Kidney tubule cell (primary cell): ENCODE results near the gene MISFA.
"Not testable (repeated sequence)": the region's sequence is repeated elsewhere in the genome, so short reads cannot be mapped to it uniquely, and the experiment has no call there.

ENCODE experiments used
- DNase-seq: peaks from one replicate; pipeline ENCODE4 v3.0.0-alpha.2; 2018; ENCODE audit warnings: low spot score

MISFA gene

GRCh38 chr11:18599739-18600230 is at the start of gene MISFA:
MISFA (plus strand) TSS chr11:18599789; CDS start chr11:18599929, 140 bp downstream.
- no peak for DNase-seq

GRCh38 chr11:18563090-18563730 is 36.4 kb upstream of the MISFA start:
- peak; percentile 6 for DNase-seq

DNA sequence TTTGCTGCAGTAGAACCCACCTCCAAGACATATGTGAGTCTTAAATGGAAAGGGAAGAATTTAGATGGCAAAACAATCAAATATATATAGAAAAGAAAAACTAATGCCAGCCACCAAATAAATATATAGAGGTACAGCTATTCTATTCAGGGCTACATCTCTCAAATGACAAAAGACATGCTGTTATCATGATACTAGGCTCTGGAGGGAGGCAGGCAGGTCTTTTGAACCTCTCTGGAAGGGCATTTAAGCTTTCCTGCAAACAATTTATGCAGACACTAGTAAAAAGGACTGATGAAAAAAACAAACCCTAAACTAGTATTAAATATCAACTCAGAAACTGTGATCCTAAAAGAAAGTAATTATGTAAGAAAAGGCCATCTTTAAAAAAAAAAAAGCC is 35.4 kb upstream of the MISFA start:
- no peak for DNase-seq

DNA sequence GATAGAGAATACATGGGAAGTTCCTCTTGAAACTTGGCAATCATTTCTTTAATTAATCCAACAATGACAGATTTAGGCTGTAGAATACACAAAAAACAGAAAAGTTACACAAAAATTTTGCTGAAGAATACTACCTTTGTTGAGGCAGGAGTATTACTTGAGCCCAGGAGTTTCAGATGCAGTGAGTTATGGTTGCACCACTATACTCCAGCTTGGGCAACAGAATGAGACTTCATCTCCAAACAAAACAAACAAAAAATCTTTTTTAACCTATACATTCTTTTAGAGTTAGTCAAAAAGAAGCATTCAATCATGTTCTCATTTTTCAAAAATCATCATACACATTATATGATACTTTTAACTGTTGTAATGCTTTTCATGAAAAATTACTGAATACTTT is 33.2 kb upstream of the MISFA start:
- DNase-seq, result no peak

DNA sequence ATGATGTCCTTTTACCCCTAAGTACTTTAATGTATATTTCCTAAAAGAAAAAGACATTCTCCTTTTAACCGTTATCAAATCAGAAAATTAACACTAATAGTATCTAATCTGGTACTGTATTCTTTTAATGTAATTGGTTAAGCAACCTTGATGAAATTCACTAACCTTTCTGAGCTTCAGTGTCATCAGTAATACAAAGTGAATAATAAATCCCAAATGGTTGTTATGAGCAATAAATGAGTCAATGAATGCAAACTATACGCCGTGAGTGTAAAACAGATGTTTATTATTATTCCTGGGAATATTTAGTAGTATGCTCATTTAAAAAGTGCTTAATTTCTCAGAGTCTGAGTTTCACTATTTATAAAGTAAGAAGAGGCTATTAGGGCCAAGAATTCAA is 32.5 kb upstream of the MISFA start:
- no peak for DNase-seq

GRCh38 chr11:18575361-18575760 is 24.2 kb upstream of the MISFA start:
- no peak for DNase-seq

- peak; percentile 59 for DNase-seq
These were observed 20.5 kb upstream of the MISFA start for GRCh38 chr11:18578975-18579598.

DNA sequence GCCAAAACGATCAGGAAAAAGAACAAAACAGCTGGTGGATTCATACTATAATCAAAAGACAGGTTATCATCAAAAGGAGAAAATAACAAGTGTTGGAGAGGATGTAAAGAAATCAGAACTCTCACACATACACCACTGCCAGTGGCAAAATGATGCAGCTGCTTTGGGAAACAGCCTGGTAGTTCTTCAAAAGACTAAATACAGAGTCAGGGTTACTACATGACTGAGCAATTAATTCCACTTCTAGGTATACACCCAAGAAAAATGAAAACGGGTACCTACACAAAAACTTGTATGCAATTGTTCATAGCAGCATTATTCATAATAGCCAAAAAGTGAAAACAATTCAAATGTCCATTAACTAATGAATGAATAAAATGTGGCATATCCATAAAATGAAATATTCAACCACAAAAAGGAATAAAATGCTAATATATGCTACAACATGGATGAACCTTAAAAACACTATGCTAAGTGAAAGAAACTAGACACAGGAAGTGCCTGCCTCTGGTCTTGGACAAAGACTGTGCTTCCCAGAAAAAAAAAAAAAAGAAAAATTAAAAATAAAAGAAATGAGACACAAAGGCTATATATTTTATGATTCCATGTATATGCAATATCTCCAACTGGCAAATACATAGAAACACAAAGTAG is 19.3 kb upstream of the MISFA start:
- no peak for DNase-seq

DNA sequence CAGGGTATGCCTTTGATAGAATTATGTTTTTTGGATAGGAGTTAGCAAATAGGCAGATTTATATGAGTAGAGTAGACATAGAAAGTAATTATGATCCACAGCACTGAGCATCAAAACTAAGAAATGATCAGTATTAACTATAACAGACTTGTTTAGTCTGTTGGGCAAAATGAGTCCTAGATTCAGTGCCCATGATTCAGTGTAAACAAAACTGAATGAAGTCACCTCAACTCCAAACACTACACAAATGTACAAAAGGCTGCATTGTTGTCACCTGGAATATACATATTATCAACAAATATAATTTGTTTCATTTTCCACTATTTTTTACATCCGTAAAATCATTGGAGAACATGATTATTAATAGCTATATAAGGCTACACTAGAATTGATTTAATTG is 17.8 kb upstream of the MISFA start:
- DNase-seq, result no peak

DNA sequence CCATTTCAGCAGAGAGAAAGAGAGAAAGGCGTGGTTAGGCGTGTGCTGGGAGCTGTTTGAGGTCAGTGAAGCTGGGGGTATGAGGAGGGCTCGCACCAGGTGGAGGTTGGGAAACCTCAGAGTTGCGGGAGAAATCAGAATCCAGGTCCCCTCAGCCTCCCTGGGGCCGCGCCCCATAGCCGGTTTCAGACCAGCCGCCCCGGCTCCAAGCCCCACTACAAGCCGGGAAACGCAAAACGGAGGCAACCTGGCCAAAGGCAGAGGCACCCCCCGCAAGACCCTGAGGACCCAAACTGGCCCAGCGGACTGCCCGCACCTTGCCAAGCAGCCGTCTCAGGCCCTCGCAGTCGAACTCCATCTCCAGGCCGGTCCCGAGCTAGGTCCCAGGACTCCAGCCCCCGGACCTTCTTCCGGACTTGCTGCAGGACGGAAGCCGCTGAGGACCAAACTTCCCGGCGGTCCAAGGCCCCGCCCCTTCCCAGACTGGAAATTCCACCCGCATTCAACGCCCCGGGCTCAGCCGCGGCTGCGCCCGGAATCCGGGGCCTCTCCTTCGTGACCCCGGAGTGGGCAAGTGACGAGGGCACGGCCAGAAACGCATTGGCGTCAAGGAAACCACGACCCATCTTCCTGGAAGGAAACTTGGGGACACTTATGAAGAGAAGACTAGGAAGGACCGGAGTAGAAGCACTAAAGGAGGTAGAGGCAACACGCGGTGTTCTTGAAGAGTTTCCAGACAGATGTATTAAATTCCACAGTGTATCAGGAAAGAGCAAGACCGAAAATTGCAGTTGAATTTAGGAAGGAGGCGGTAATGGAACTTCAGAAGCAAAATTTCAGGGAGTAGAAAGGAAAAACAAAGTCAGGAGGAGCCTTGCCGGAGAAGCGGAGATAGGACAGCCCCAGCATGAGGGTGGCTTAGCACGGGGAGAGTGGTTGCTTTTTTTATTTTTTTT is 11.0 kb upstream of the MISFA start, which contains the start of gene UEVLD:
TSS of gene UEVLD (minus strand) at position 438 of the 956 bp plus-strand sequence. CDS start at position 358, 80 bp downstream.
- peak; percentile 93 for DNase-seq

DNA sequence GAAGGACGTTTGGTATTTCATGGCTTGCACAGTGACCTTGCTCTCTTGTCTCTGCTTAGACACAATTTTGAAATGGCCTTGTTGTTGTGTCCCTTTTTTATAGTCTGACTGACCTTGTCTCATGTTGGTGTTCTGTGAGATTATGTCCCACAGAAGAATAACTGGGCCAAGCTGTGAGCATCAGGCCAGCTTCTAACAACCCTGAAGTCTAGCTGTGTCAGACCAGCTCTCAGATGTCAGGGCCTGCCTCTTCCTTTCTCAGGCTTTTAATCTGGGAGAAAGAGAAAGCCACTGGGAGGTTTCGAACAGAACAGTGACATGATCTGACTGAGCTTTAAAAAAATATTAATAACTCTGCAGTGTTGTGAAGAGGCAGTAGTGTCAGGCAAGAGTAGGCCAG is 9.0 kb upstream of the MISFA start:
- no peak for DNase-seq

- DNase-seq, result not testable (repeated sequence)
These were observed 5.5 kb upstream of the MISFA start for GRCh38 chr11:18594088-18594487.

GRCh38 chr11:18594999-18595749 is 4.4 kb upstream of the MISFA start:
- peak; percentile 50 for DNase-seq

DNA sequence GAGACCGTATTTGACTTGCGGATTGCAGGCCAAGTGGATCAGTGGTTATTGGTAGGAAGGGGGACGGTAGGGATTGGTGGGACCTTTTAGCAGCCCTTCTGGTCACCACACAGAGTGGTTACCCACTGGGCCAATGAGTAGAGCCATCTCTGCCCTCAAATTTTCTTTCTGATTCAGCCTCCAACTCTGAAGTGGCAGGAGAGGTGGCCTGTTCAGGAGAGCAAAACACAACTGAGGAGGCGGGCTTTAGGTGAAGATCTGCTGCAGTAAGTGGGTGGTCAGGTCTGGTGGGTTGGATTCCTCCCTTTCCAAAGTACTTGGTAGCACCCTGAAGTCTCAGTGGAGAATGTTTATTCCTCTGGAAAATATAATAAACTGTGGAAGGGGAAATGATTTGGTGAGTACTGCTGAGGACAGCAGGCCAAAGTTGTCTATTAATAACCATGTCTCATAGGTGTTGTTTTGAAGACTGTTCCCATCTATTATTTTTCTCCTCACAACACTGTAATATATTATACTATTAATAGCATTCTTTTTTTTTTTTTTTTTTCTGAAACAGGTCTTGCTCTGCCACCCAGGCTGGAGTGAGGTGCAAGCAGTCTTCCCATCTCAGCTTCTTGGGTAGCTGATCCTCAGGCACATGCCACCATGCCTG is 1.5 kb downstream of the MISFA start:
- no peak for DNase-seq

DNA sequence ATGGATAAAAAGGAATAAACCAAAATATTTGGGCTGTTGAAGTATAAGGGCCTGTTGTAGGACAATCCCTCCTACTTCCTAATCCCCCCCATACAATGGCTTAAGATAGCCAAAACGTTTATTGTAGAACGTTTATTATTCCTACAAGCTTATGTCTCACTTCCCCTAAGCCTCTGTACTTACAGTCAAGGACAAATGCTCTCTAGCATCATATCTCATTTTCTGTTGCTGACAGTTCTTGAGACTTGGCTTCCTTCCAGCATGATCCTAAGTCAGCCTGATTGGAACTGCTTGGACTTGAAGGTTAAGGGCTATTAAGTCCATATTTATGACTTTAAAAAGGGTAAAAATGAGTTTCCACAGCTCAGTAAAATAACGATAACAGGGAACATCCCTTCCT is 8.8 kb downstream of the MISFA start:
- DNase-seq, result no peak

DNA sequence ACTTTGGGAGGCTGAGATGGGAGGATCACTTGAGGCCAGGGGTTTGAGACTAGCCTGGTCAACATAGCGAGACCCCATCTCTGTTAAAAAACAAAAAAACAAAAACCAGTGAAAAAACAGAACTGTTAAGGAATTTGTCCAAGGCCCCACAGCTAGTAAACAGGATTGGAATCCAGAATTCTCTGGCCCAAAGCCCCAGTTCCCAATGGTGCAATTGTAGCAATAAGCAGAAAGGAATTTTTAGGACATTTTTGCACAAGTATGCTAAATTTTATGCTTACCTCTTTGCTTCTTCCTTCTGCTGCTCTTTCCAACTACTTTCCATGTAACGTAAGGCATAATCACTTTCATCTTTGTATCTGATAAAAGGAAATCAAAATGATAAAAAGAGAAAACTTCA is 11.6 kb downstream of the MISFA start:
- no peak for DNase-seq

DNA sequence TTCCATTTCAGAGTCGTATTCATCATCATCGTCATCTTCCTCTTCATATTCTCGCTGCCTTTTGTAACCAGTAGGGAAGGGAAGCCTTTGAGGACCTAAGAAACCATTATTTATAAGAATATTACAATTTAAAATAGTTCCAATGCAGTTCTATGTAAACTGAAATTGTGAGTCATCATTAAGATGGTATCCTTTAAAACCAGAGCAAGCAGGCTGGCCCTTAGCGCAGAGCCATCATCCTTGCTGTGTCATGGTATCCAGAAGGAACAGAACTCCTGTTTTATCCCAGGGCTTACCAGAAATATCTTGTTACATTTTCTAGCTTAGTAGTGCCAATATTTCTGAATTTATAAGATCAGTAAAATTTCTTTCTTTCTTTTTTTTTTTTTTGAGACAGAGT is 12.8 kb downstream of the MISFA start:
- DNase-seq, result no peak

DNA sequence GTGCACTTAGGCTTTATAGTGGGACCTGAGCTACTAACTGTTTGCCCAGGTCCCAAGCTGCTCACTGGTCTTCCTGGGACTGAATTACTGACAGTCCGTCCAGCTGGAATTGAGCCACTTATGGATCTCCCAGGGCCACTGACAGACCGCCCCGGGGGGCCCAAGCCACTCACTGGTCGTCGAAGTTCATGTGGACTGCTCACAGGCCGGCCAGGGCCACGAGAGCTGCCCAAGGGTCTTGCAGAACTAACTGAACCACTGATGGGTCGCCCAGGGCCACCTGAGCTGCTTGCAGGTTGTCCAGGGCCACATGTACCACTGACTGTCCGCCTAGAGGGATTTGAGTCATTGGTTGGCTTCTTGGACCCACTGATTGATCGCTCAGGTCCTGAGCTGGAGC is 15.1 kb downstream of the MISFA start:
- no peak for DNase-seq

- no peak for DNase-seq
These were observed 16.2 kb downstream of the MISFA start for GRCh38 chr11:18615628-18616392.
